Measurements from ENCODE around the gene DCAF15.

DNA sequence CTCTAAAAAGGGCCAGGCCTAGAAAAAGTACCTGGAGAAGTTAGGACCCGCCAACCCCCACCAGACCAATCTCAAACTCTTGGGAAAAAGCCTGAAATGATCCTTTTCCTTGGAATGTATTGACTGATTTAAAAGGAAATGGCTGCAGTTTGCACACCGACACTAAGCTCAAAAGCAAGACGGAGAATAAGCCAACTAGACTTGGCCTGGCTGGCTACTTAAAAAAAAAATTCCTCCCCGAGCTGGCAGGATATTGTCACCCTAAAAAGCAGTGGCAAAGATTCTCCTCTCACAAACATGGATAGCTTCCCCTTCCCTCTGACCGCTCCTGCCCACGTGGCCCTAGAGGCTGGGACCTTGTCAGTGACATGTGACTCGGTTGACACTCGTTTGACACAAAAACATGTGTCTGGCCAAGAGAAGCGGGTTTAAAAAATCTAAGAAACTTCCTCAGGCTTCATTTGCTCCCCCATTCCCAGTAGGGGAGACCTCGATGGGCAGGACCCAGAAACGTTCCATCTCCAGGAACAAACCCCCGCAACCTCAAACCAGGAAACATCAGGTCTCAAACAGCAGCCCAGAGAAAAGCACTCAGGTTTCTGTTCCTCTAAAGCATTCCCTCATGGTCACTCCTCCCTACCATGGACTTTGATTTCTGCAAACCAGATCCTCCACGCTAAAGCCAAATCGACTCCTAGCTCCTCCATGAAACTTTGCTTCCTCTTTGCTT is 52.5 kb downstream of the DCAF15 start:
- TF ChIP-seq, protein P1, sequence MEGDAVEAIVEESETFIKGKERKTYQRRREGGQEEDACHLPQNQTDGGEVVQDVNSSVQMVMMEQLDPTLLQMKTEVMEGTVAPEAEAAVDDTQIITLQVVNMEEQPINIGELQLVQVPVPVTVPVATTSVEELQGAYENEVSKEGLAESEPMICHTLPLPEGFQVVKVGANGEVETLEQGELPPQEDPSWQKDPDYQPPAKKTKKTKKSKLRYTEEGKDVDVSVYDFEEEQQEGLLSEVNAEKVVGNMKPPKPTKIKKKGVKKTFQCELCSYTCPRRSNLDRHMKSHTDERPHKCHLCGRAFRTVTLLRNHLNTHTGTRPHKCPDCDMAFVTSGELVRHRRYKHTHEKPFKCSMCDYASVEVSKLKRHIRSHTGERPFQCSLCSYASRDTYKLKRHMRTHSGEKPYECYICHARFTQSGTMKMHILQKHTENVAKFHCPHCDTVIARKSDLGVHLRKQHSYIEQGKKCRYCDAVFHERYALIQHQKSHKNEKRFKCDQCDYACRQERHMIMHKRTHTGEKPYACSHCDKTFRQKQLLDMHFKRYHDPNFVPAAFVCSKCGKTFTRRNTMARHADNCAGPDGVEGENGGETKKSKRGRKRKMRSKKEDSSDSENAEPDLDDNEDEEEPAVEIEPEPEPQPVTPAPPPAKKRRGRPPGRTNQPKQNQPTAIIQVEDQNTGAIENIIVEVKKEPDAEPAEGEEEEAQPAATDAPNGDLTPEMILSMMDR (IDR thresholded peaks at IDR 0.05) = no peak
- no peak for TF ChIP-seq POLR2A (IDR thresholded peaks at IDR 0.05)

Measured in esophagus squamous epithelium (tissue), 4 donors.